ENCODE measurements around the gene FAM53B. TPM values are rescaled to one million over a fixed set of nuclear protein-coding genes. Genes with fewer than 3 reads are reported as not detected.
"Not testable (repeated sequence)": the region's sequence is repeated elsewhere in the genome, so short reads cannot be mapped to it uniquely, and the experiment has no call there.

The FAM53B gene
- total RNA-seq, 2 experiments from 2014 or later: 56.6 to 58.5 TPM

- no peaks in the 10 kb centered on the region for H3K9me2 ChIP-seq (ENCODE audit: insufficient read depth, low read length)
- peak within 1 kb of the TSS; percentile 81 for H3K27ac ChIP-seq (ENCODE audit: low read depth, low read length, poor library complexity, severe bottlenecking)
- DNase-seq (ENCODE audit: low spot score): peak; percentile 92
- no peaks in the 10 kb centered on the region for H4K20me1 ChIP-seq (ENCODE audit: insufficient read depth, low read length)
- peak within 1 kb of the TSS; percentile 89 for H2AFZ ChIP-seq (ENCODE audit: low read length)
- intact Hi-C loops (cut with micrococcal nuclease; ENCODE audit: unreplicated experiment): loop anchor here (1.0 to 5.0 kb wide), 3 partner anchors 10 to 259 kb away; partner anchors contain the start of gene ABRAXAS2
- H3K36me3 ChIP-seq (ENCODE audit: insufficient read depth, low read length): peaks cover 34% of the 10 kb centered on the region
- H3K9me3 ChIP-seq (ENCODE audit: low read length): no peaks in the 10 kb centered on the region
- H3K4me2 ChIP-seq (ENCODE audit: low read length): peak within 1 kb of the TSS; percentile 86
- BruUV-seq (replicated peaks): no TSS peak
- peak; percentile 69 for TF ChIP-seq CTCF (conservative IDR thresholded peaks at IDR 0.05; ENCODE audit: low read length)
- TF ChIP-seq EZH2phosphoT487 (IDR thresholded peaks at IDR 0.05; ENCODE audit: borderline replicate concordance, low read depth, low read length): no peak
- ChIA-PET POLR2A (interaction anchor here (0.6 to 1.6 kb wide), 8 partner anchors 8 to 584 kb away, joined by 3 to 5 read pairs (median 3); partner anchors contain the start of gene ABRAXAS2), CTCF (ENCODE audit: unreplicated experiment) (no interaction called here)
- H3K4me3 ChIP-seq (ENCODE audit: low read depth, low read length, poor library complexity, severe bottlenecking): peak within 1 kb of the TSS; percentile 80
- H3K79me2 ChIP-seq (ENCODE audit: insufficient read depth, low read depth, low read length): peaks cover 26% of the 10 kb centered on the region
- peaks cover 13% of the 10 kb centered on the region for H3K4me1 ChIP-seq (ENCODE audit: insufficient read depth, low read length, poor library complexity, severe bottlenecking)
These were observed 47.6 kb upstream of the FAM53B start, which contains the start of gene EEF1AKMT2 for GRCh38 chr10:124791547-124792348. Gene EEF1AKMT2 (minus strand): TSS chr10:124791887. CDS start chr10:124791833, 54 bp downstream.

GRCh38 chr10:124782900-124783299, 38.7 kb upstream of the FAM53B start:
- not testable (repeated sequence) for BruUV-seq (replicated peaks)

GRCh38 chr10:124768791-124769190, 24.6 kb upstream of the FAM53B start:
- no peak overlapping the region for H3K4me2 ChIP-seq (ENCODE audit: low read length)
- H3K79me2 ChIP-seq (ENCODE audit: insufficient read depth, low read depth, low read length): no peaks in the 10 kb centered on the region
- H3K27ac ChIP-seq (ENCODE audit: low read depth, low read length, poor library complexity, severe bottlenecking): no peak overlapping the region
- no peak overlapping the region for H3K4me3 ChIP-seq (ENCODE audit: low read depth, low read length, poor library complexity, severe bottlenecking)
- no peaks in the 10 kb centered on the region for H4K20me1 ChIP-seq (ENCODE audit: insufficient read depth, low read length)
- H3K9me2 ChIP-seq (ENCODE audit: insufficient read depth, low read length): no peaks in the 10 kb centered on the region
- DNase-seq (ENCODE audit: low spot score): no peak
- TF ChIP-seq CTCF (conservative IDR thresholded peaks at IDR 0.05; ENCODE audit: low read length): no peak
- no peak for TF ChIP-seq EZH2phosphoT487 (IDR thresholded peaks at IDR 0.05; ENCODE audit: borderline replicate concordance, low read depth, low read length)
- BruUV-seq (replicated peaks): no TSS peak
- H3K4me1 ChIP-seq (ENCODE audit: insufficient read depth, low read length, poor library complexity, severe bottlenecking): no peaks in the 10 kb centered on the region
- ChIA-PET POLR2A (interaction anchor here (1.5 kb wide), 1 partner anchor 12 kb away, joined by 4 read pairs; no protein-coding TSS in a partner anchor), CTCF (ENCODE audit: unreplicated experiment) (no interaction called here)
- intact Hi-C loops (cut with micrococcal nuclease; ENCODE audit: unreplicated experiment): no loop called here
- peaks cover 80% of the 10 kb centered on the region for H3K36me3 ChIP-seq (ENCODE audit: insufficient read depth, low read length)
- H2AFZ ChIP-seq (ENCODE audit: low read length): no peak overlapping the region
- no peaks in the 10 kb centered on the region for H3K9me3 ChIP-seq (ENCODE audit: low read length)

More at GRCh38 chr10:124782900-124783299, 38.7 kb upstream of the FAM53B start:
- H3K9me3 ChIP-seq (ENCODE audit: low read length); H3K27ac ChIP-seq (ENCODE audit: low read depth, low read length, poor library complexity, severe bottlenecking); H2AFZ ChIP-seq (ENCODE audit: low read length); DNase-seq (ENCODE audit: low spot score); H3K4me3 ChIP-seq (ENCODE audit: low read depth, low read length, poor library complexity, severe bottlenecking); H3K4me1 ChIP-seq (ENCODE audit: insufficient read depth, low read length, poor library complexity, severe bottlenecking); H3K79me2 ChIP-seq (ENCODE audit: insufficient read depth, low read depth, low read length); CTCF ChIA-PET (ENCODE audit: unreplicated experiment); H3K4me2 ChIP-seq (ENCODE audit: low read length); POLR2A ChIA-PET; H4K20me1 ChIP-seq (ENCODE audit: insufficient read depth, low read length); H3K9me2 ChIP-seq (ENCODE audit: insufficient read depth, low read length); intact Hi-C loops (cut with micrococcal nuclease; ENCODE audit: unreplicated experiment): not testable (repeated sequence)
- peaks cover 91% of the 10 kb centered on the region for H3K36me3 ChIP-seq (ENCODE audit: insufficient read depth, low read length)
